ENCODE measurements around the gene PAK1IP1.
"Not testable (repeated sequence)": the region's sequence is repeated elsewhere in the genome, so short reads cannot be mapped to it uniquely, and the experiment has no call there.

The PAK1IP1 gene

DNA sequence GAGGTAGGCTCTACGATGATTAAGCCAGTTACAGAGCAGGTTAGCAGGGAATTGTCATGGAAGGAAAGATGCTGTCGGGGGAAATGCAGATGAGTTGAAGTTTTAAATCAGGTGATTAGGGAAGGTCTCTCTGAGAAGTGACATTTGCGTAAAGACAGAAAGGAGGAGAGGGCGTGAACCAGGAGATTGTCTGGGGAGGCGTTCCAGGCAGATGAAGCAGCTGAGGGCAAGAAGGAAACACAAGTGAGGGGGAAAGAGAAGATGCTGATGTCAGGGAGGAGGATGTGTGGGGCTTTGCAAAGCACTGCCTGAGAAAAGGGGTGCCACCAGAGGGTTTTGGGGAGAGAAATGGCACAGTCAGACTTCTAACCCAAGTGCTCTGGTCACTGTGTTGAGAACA, 50.3 kb downstream of the PAK1IP1 start:
- no peak for DNase-seq

DNA sequence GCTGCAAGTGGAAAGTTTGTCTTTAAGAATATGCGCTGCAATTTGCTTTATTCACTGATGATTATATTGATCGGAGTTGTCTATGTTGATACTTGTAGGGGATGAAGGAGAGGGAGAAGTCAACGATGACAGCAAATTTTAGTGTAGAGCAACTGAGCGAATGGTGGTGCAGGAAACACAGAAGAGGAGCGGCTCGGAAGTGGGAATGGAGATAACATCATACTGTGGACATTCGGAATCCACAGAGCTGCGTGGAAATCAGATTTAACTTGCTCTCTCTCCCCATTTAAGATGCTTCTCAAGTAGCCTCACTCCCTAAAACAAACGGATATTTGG, 52.1 kb downstream of the PAK1IP1 start:
- no peak for DNase-seq

DNA sequence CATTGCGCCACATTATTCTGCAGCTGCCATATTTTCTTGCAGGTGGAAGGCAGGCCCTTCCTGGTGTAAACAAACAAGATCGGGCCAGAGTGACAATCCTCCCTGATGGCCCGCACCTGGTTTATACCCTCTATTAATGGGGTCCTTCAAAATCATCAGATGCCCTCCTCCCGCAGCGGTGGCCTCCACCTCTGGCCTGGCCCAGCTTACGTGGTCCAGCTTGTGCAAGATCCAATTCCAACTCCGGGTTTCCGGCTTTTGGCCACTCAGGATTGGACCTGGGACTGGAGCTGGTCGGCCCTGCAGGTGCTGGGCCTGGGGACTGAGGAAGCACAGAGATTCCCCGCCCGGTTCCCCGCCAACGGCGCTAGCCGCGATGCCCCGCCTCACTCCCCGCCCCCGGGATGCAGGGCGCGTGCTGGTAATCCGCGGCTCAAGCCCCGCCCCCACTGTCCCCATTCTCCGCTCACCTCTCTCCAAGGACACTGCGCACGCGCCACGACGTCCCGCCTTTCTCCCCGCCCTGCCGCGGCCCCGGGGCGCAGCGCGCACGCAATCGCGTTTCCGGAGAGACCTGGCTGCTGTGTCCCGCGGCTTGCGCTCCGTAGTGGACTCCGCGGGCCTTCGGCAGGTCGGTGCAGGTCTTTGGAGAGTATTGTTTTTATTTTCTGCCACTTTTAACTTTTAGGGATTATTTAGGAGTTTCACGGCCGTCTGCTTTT, 52.6 kb downstream of the PAK1IP1 start, which contains the start of gene TMEM14B:
Gene TMEM14B, plus strand, starts transcription at position 555 of the 722 bp plus-strand sequence. CDS start 1,441 bp downstream, outside the sequence.
- peak; percentile 98 for DNase-seq

DNA sequence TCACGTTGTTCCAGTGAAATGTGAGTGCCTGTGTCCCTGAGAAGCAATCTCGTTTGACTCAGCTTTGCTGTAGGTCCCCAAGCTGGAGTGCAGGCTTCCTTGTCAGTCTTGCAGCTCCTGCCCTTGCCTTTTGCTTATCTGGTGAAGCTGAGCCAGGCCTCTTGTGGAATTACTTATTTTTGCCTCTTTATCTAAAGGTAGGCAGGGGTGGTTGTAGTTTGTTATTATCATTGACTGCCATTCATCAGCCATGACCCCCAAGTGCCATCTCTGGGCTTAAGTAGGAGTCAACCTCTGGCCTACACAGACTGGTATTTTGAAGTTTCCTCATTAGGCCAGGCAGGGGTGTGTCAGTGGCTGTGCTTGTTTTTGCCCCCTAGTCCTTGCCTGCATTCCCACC, 55.0 kb downstream of the PAK1IP1 start:
- DNase-seq, result no peak

DNA sequence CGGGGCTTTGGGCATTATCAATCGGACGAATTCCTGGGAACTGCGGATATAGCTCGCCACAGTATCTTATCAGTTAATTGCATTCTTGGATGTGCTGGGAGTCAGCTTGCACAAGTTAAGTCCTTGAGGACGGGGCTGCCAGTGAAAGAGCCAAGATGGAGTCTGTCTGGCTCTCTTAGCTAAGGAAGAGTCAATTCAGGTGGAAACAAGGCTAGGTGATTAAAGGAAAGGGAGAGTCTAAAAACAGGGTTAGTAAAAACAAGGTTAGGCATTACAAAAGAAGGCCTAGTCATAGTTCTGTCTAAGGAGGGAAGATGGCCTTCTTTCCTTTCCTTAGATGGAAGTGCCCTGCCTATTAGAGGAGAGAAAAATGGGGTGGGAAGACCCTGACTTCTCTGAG, 55.8 kb downstream of the PAK1IP1 start:
- not testable (repeated sequence) for DNase-seq

DNA sequence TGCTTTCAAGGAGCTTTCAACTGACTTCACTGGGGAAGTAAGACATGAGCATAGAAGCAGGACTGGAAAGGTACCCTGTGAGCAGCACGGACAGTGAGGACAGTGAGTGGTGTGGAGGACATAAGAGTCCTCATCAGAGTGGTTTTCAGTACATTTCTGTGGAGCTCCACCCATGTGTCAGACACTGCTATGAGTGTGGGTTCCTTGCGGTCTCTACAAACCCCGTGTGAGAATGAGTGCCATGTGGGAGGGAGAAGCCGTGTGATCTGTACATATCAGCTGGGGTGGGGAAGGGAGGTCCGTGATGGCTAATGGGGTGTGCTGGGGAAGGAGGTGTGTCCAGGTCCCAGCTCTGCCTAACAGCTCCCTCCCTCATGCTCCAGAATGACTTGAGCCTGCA, 57.0 kb downstream of the PAK1IP1 start:
- not testable (repeated sequence) for DNase-seq

- no peak for DNase-seq
These were observed 61.3 kb downstream of the PAK1IP1 start for GRCh38 chr6:10756085-10756484.

Measured in EL (cell line).